ENCODE measurements around the gene AGBL4. TPM values are rescaled to one million over a fixed set of nuclear protein-coding genes. Genes with fewer than 3 reads are reported as not detected.

AGBL4 gene
- total RNA-seq, 3 donors from 2014 or later, result 1.3 to 1.9 (median 1.8) TPM

DNA sequence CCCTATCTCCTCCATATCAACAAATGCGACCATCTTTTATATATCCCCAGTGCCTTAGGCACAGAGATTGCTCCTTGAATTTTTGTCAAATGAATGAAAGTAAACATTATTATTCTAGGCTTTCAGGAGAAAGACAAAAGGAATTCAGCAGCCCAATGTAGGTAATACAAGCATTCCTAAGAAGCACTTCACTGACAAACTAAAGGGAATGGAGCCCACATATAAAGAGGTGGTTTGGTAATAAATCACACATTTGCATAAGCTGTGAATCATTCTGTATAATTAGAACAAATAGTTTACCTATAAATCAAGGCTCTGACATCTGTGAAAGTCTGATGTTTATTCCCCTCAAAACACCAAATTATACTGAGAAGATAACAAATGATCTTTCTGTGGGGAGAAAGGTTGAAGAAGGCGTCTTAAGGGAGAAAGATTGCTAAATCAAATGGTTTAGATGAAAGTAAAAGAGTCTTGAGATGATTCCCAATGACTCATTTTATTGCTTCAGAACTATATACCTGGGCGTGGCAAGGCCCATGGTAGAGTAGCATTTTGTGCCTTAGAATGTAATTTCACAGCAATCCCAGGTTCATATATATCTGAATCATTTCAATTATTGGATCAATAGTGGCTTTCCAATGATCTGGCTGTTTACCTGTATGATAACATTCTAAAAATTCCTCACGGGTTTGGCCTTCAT lies 558.1 kb downstream of the AGBL4 start:
- Histone ChIP-seq H3K36me3 (no peaks in the 10 kb centered on the region), H3K9me3 (no peaks in the 10 kb centered on the region), H3K27me3 (no peaks in the 10 kb centered on the region), H3K4me1 (no peaks in the 10 kb centered on the region), H3K27ac (no peak overlapping the region), H3K4me3 (no peak overlapping the region)
- intact Hi-C loops (cut with DNase I; ENCODE audit: low total_unique reads), result no loop called here
- TF ChIP-seq CTCF (IDR thresholded peaks at IDR 0.05) (no peak), POLR2A (IDR thresholded peaks at IDR 0.05) (no peak), POLR2AphosphoS5 (IDR thresholded peaks at IDR 0.05) (no peak)
- no peak for DNase-seq (ENCODE audit: low spot score in 2 of 2)

DNA sequence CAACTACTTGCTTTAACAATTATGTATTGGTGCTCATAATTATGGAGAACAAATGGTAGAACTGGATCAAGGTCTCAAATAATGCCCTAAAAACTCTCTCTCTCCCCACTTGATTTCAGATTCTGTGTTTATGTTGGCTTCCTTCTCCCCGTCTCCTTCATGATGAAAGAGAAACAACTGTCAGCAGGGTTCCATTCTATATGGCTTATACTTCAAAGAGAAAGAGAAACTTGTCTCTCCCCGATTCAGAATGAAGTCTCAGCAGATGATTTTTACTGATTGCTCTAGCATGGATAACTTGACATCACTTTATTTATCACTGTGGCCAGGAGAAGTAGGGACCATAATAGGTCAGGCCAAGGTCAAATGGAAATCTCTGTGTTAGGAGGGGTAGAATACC lies 575.6 kb downstream of the AGBL4 start:
- no peak overlapping the region for H3K27ac ChIP-seq
- TF ChIP-seq POLR2AphosphoS5 (IDR thresholded peaks at IDR 0.05) (no peak), POLR2A (IDR thresholded peaks at IDR 0.05) (no peak), CTCF (IDR thresholded peaks at IDR 0.05) (no peak)
- H3K36me3 ChIP-seq, result no peaks in the 10 kb centered on the region
- H3K4me1 ChIP-seq, result no peaks in the 10 kb centered on the region
- H3K9me3 ChIP-seq, result peaks cover 2 to 6% of the 10 kb centered on the region in 2 donors
- no peak for DNase-seq (ENCODE audit: low spot score in 2 of 2)
- intact Hi-C loops (cut with DNase I; ENCODE audit: low total_unique reads), result no loop called here
- H3K4me3 ChIP-seq, result no peak overlapping the region
- H3K27me3 ChIP-seq, result no peaks in the 10 kb centered on the region

GRCh38 chr1:49436865-49437264 lies 586.9 kb downstream of the AGBL4 start:
- TF ChIP-seq POLR2AphosphoS5 (IDR thresholded peaks at IDR 0.05) (no peak), POLR2A (IDR thresholded peaks at IDR 0.05) (no peak), CTCF (IDR thresholded peaks at IDR 0.05) (no peak)
- intact Hi-C loops (cut with DNase I; ENCODE audit: low total_unique reads), result no loop called here
- DNase-seq (ENCODE audit: low spot score in 2 of 2), result no peak

GRCh38 chr1:49435291-49435690 lies 588.5 kb downstream of the AGBL4 start:
- TF ChIP-seq POLR2AphosphoS5 (IDR thresholded peaks at IDR 0.05) (no peak), POLR2A (IDR thresholded peaks at IDR 0.05) (no peak), CTCF (IDR thresholded peaks at IDR 0.05) (no peak)
- Histone ChIP-seq H3K9me3 (peaks cover 3 to 11% of the 10 kb centered on the region in 2 donors), H3K4me1 (no peaks in the 10 kb centered on the region), H3K4me3 (no peak overlapping the region), H3K27me3 (no peaks in the 10 kb centered on the region), H3K36me3 (no peaks in the 10 kb centered on the region), H3K27ac (no peak overlapping the region)
- DNase-seq (ENCODE audit: low spot score in 2 of 2), result no peak
- intact Hi-C loops (cut with DNase I; ENCODE audit: low total_unique reads), result no loop called here

More at GRCh38 chr1:49436865-49437264, 586.9 kb downstream of the AGBL4 start:
- Histone ChIP-seq H3K9me3 (peaks cover 9 to 21% of the 10 kb centered on the region in 2 donors), H3K27ac (no peak overlapping the region), H3K4me3 (no peak overlapping the region), H3K36me3 (no peaks in the 10 kb centered on the region), H3K27me3 (no peaks in the 10 kb centered on the region), H3K4me1 (no peaks in the 10 kb centered on the region)

DNA sequence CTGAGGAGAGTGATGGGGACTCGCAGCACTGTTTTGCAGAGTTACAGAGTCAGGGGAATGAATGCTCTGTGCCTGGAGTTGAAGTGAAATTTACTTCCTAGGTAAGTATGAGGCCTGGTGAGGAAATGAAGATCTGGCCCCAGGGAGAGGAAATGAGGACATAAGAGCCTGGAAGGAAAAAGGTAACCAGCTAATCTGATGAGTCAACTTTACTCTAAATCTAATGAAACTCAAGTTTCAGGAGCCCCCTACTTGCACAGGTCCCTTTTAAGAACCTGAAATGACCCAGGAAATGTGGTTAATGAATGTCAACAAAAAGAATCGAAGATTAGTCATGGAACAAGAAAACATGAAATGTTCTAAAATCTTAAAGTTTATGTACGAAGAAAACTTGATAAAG lies 599.0 kb downstream of the AGBL4 start:
- TF ChIP-seq CTCF (IDR thresholded peaks at IDR 0.05), result no peak
- no peak for TF ChIP-seq POLR2AphosphoS5 (IDR thresholded peaks at IDR 0.05)
- no peak for TF ChIP-seq POLR2A (IDR thresholded peaks at IDR 0.05)
- Histone ChIP-seq H3K9me3 (peaks cover 0 to 3% of the 10 kb centered on the region in 2 donors), H3K4me1 (no peaks in the 10 kb centered on the region), H3K27me3 (no peaks in the 10 kb centered on the region), H3K36me3 (no peaks in the 10 kb centered on the region), H3K4me3 (no peak overlapping the region), H3K27ac (no peak overlapping the region)
- DNase-seq (ENCODE audit: low spot score in 2 of 2), result no peak
- intact Hi-C loops (cut with DNase I; ENCODE audit: low total_unique reads), result no loop called here

Data from breast epithelium (tissue), 4 donors.